ENCODE data around the gene RAB38.

The RAB38 gene

DNA sequence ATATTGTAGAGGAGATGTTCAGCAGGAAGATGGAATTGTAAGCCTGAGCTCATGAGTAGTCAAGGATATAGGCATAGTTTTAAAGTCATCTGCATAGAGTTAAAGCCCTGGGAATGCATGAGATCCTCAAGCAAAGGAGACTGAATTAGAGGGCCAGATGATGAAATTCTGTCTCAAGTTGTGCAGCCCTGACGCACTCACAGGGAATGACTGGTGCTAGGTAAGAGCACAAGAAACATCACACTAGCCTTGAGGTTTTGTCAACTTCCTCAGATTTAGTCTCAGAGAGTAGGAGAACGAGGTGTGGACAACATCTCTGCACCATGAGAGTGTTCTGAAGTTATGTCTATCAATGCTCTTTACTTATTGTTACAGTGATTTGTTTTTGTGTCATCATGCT is 5.8 kb downstream of the RAB38 start:
- DNase-seq, result no peak

DNA sequence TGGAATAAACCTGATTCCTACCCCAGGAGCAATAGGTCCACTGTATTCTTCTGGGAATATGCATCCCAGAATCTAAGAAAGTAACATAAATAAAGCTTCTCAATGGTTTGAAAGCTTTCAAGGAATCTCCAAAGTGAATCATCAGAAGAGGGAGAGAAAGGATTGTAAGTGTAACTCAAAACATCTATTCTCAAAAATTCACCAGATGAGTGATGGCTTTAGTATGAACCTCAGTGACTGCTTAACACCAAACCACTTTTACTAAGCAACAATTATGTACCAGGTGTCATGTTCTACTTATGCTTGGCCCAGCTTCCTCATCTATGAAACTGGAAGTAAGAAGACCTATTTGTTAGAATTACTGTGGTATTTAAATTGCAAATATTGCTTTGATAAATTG is 7.4 kb downstream of the RAB38 start:
- DNase-seq, result no peak

DNA sequence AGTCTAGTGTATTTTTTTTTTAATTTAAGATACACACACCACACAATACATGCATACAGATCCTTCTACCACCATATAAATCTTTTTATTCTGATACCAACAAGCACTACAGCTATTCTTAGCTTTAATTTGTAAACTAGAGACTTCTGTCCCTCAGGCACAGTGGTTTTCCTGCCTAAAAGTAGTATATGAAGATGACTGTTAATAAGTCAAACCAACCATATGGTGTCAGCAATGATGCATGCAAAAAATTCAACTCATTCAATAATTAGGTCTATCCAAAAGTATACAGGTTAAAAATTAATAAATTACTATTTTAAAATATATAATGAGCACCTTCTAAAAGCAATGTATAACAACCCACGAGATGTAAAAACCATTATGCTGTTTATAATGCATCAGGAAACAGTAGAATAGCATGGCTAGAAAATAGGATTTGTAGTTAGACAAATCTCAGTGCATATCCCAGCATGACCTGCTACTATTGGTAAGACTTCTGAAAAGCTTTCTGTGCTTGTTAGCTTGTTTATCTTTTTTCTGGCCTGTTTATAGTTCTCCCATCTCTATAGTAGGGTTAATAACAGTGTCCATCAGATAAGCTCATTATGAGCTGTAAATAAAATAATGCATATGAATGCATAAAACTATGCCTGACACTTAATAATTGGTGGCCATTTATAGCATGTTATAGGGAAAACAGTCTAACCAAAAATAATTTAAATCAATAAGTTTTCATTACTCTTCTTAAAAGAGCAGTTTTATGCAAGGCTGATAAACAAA is 10.2 kb downstream of the RAB38 start:
- no peak for DNase-seq

DNA sequence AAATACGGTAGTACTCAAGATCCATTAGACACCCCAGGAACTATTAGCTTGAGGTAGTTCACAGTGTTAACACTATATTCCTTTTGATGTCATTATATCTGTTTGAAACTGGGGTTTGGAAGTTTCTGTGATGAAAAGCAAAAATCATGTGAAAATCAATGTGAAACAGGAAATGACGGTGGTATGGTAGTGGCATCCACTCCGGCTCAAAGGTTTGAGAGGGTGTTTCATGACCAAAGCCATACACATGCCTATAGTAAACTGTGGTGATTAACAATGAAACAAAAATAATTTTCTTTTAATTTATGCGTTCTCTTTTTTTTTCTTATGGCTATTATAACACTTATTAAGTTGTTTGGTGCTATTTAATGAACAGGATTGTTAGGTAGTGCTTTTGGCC is 10.9 kb downstream of the RAB38 start:
- no peak for DNase-seq

DNA sequence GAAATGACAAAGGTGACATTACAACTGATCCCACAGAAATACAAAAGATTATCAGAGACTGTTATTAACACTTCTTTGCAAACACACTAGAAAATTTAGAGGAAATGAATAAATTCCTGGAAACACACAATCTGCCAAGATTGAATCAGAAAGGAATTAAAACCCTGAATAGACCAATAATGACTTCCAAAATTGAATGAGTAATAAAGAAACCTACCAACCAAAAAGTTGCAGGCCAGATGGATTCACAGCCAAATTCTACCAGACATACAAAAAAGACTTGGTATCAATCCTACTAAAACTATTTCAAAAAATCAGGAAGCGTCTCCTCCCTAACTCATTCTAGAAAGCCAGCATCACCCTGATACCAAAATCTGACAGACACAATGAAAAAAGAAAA is 17.2 kb downstream of the RAB38 start:
- no peak for DNase-seq

DNA sequence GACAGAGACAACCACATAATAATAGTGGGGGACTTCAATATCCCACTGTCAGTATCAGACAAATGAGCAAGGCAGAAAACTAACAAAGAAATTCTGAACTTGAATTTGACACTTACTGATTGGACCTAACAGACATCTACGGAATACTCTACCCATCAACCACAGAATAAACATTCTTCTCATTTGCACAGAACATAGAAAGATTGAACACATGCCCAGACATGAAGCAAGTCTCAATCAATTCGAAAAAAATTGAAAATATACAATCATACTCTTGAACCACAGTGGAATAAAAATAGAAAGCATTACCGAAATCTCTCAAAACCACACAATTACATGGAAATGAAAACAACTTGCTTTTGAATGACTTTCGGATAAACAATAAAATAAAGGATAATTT is 17.9 kb downstream of the RAB38 start:
- DNase-seq, result no peak

DNA sequence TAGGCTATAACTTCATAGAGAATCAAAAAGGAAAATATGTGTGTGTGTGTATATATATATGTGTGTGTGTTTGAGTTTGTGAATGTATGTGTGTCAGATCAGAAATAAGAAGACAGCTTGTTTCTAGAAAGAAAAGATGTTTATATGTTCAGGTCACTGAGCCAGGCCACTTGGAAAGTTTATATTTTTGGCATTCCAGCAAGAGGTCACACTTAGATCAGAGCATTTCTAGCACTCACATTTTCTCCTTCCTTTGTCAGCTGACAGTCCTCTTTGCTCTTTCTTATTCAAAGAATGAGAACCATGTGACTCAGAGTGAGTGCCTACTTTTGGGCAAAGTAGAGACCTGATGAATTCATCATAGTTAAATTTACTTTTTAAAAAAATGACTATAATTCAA is 22.9 kb downstream of the RAB38 start:
- no peak for DNase-seq

DNA sequence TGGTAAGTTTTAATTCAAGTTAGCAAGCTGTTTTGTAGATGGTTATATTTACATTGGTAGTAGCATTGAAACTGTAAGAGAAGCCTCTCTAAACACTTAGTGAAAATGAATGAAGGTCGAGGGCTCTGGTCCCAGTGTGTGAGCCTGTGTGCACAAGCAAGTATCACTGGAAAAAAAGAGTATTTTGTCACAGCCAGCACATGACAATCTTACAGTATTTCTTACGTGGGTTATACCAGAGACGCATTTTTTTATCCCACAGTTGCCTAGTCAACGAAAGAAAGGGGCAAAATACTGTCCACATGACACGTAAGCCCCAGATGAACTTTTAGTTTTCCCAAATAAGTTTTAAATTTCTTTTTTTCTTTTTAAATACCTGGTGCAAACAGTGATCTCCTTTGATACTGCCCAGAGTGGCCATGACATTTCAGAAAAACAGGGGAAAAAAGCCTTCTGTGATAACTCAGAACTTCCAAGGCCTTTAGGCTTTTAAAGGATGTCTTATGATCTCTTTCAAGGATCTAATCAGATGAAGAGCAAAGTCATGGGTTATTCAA is 23.5 kb downstream of the RAB38 start:
- DNase-seq, result no peak

DNA sequence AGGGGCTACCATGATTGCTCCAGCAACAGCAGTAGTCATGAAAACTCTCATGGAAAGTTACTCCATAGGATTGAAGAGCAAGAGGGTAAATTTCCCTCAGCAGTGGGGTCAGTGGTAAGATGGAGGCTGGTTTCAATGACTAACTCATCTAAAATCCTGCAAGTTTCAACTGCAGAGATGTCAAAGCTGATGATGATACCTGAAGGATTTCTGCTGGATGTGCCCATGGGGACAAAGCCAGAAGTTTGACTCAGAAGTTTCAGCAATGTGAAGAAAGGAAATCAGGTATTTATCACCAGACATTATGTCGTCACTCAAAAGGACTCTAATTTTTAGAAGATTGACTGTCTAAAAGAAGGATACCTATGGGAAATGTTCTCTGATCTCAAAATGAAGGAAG is 29.1 kb downstream of the RAB38 start:
- DNase-seq, result no peak

DNA sequence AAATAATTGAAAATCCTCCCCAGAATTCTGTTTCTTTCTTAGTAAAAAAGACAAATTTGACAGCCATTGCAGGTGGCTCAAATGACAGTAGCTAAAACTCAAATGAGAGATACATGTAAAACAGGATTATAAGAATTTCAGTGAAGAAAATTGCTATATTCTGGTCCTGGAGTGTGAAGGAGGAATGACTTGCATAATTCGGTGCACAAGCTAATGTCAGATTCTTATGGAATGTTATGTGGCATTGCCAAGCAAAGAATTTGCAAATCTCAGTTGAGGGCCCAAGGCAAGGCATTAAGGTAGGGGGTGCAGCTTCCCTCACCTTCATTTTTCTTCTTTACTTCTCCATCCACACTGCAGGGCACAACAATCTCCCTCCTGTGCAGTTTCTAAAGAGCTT is 35.4 kb downstream of the RAB38 start:
- no peak for DNase-seq

DNA sequence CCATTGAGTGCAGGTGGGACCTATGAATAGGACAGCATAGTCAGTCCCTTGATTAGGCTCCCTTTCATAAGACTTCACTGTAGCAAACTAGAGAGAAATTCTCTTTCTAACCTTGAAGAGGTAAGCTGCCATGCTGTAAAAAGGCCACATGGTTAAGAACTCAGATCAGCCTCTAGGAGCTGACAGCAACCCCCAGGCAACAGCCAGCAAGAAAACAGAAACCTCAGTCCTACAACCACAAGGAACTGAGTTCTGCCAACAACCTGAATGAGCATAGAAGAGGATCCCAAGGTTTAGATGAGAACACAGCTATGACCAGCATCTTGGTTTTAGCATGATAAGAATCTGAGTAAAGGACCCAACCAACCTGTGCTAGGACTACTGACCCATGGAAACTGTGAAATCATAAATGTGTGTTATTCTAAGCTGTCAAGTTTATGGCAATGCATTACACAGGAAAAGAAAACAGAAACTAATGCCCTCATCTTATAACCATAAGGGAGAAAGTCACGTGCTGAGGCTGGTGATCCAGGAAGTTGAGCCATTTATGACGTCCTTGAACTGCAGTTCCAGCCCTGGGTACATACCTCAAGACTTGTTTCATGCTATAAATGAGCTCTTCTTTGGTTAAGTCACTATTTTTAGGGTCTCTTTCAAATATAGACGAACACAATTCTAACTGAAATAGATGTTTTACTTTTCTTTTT is 43.3 kb downstream of the RAB38 start:
- no peak for DNase-seq

DNA sequence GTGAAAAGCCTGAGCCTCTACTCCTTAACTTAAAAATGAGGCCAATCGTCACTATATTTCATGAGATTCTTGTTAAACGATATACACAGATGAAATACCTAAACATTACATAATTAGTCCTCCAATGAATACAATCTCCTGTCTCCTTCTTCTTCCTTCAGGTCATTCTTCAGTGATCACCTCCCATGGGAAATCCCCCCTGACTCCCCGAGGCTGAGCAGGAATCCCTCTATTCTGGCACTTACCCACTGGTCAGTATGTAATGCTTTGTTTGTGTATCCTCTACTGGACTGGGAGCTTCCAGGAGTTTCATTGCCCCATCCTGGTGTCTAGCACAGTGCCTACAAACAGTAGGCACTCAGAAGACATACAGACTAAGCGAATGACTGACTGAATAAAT is 52.3 kb downstream of the RAB38 start:
- DNase-seq, result no peak

DNA sequence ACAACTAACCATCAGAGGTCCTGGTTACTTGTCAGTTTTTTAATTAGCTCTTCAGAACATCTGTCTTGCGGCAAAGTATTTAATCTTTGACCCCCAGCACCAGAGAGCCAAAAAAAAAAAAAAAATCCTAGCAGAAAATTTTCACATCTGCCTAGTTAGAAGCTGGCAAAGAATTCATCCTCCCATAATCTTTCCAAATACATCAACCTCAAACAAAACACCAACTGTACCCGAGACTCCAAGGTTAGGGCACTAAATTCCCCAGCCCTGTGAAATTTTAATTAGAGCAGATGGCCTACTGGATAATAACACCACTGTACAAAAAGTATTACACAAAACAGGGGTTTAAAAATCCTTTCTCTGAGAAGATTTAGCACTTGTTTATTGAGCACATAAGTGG is 55.7 kb downstream of the RAB38 start:
- no peak for DNase-seq

DNA sequence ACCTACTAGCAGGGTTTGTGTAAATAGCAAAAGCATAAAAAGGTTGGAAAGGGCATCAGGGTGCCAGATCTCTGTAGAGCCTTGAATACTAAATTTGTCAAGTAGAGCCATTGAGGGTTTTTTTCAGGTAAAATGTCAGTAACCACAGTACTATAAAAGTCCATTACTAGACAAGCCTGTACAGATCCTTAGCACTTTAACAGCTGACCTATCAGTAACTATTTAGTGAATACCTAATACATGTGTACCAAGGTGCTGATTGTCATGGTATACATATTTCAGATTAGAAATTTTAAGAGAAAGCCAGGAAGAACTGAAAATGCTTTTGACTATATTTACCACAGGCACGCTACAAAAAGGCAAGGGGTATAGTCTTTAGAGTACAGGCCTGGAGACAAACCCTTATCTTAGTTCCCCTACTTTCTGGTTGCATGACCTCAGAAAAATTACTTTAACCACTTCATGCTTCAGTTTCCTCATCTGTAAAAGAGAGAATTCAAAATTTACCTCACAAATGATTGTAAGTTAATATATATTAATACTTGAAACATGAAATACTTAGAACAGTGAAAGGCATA is 57.9 kb downstream of the RAB38 start:
- DNase-seq, result no peak

DNA sequence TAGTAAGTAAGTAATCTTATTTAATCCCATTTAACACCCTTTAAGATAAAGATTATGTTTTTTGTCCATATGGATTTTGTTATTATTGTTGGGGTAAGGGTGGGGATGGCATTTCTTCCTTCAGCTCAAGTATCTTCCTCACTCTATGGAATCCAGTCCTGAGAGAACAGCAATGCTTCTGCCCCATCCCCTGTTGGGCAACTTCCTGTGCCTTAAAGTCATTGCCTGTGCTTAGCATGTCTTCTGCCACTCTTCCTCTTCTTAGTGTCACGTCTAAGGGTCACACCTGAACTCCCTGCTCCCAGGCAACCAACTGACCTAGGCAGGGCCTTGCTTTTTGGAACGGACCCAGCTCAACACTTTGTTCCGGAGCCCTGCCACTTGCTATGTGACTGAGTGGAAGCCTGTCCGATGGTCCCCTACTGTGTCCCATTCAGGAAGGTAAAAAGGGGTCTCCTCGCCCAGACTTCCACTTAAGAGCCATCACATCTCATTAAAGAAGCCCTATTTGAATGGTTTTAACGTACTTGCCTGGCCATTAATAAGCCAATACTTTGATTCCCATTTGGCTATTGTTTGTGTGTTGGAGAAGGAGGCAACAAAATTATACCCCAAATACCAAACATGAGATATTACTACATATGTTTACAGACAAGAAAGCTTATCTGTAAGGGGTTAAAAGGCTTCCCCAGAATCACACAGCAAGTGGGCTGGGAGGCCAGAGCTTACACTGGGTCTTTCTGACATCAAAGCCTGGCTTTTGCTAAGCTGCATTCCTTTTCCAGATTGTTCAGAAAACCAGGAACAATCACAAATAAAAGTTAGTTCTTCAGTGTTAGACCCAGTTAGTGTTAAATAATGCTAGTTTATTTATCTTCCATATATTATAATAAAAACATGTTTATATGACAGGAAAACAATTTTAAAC is 59.2 kb downstream of the RAB38 start:
- no peak for DNase-seq

DNA sequence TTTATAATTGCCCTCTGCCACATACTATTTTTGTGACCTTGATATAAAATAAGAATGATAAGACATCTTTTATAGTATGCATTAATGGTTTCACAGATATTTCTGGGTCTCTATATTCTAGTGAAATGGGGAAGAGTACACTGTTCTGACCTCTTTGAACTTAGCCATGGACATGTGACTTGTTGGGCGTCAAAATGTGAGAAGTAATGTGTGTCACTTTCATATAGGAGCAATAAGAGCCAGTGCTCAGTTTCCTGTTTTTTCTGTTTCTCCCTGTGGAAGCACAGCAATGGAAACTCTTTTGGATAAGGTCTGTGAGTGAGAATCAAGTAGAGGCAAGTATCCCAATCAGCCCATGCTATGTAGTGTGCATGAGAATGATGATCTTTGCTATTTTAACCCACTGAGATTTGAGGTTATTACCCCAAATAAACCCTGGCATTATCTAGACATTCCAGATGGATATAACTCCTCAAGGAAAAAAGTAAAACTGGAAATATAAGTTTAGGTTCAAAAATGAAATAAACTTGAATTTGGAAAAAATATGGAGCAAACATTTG is 60.7 kb downstream of the RAB38 start:
- DNase-seq, result no peak

DNA sequence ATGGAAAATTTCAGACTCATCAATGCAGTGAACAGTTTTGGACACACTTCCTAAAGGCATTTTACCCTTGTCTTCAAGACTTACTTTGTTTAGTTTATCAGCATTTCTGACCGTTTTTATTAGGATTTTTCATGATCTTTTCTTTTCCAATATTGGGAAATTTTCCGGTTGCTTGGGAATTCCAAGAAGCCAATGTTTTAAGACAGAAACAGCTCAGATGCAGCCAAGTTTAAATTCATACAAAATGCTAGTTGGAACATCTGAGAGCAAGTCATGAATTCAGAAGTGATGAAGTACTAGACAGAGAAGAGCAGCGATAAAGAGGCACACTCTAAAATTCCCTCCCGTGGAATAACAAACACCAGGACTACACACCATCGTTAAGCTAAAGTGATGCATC is 68.6 kb downstream of the RAB38 start:
- DNase-seq, result no peak

DNA sequence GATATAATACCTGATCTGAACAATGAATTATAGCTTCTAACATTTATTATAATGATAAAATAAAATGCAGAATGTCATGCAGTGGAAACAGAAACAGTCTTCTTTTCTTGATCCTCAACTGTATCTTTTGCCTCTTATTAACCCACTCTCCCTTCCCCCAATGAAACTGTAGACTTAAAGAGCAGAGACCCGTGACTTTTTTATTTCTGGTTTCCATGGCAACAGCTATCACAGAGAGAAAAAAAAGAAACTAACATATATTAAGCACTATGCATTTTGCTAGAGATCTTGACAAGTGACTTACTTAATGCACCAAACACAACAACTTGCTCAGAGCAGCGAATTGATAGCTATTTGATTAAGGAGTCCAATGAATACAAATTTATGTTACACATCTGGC is 69.3 kb downstream of the RAB38 start:
- no peak for DNase-seq

DNA sequence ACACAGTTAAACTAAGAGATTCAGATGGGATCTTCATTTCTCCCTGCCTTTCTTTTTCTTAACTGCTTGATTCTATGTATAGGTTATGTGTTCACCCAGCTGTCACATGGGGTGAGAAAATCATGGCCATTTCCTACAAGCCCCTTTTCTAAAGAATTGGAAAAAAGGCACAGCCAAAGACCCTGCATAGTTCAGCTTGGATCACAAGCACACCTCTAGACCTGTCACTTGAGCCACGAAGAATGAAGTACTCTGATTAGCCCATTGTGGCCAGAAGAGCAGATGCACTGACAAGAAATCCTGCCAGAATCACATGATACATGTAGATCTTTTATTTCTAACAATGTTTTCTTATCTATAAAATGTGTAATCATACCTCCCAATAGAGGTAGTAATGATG is 69.7 kb downstream of the RAB38 start:
- DNase-seq, result no peak

DNA sequence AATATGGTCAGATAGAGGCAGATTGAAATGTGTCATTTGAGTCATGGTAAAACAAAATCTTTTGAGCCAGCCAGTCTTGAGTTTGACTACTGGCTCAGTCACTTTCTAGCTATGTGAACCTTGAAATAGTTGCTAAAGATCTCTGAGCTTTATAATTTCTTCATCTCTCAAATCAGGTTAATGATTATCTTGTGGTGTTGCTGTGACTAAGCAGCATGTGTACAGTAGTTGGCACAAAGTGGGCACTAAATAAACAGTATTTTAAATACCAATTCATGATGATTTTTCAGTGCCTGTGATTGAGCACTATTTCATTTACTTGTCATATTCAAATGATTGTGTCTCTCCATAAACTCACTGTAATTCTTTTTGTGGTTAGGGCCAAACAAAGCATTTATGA is 70.8 kb downstream of the RAB38 start:
- DNase-seq, result no peak

DNA sequence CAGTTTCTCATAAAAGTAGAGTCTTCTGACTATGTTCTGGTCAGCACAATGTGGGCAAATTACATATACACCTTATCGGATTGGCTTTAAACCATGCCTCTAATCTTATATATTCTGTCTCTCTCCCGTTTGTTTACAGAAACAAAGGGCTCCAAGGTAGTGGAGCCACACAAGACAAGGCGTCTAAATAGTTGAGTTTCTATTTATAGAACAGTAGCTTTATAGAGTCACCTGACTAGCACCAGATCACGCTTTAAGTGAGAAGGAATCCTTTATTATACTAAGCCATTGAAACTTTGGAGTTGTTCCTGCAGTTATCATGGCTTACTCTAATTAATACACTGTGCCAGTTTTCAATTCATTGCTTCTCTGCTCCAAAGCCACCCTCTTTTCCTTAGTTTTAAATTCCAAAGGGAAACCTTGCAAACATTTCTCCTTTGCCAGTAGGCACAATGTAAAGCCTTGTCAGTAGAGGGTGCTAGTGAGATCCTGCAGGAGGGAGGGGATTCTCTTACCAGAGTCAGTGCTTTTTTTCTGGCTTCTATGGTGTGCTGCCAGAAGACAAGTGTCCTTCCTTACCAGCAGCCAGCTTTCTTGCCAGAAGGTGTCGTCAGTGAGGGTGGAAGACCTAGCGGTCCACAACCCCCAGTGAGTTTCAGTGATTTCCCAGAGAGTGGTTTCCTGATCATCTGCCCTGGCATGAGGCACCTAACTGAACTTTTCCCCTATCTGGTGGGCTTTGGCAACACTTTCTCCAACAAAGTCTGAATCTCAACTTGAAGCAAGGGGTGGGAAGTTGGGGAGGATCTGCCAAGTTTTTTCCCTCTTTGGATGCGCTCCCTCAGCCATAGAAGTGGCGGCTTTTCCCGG is 71.7 kb downstream of the RAB38 start:
- DNase-seq, result peak; percentile 11 to 59

DNA sequence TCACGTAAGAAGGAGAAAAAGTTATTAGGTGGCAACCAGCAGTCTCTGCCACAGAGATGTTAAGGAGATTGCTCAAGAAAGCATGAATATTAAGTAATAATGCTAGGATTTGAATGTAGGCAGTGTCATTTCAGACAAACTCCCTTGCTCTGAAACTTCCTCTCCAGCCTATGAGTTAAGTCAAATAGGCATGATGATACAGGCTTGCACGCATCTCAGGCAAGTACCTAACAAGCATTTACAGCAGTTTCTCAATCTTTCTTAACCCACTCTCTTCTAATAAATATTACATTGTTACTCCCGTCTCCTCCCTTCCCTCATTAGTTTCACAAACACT is 72.7 kb downstream of the RAB38 start:
- no peak for DNase-seq
